Stomach smooth muscle (tissue), 2 donors: Measurements from ENCODE around the gene ZNF646.

ENCODE experiments used
- H3K27ac ChIP-seq: one replicate; pipeline ENCODE4 v1.7.0; 2013; ENCODE audit warnings: mild to moderate bottlenecking, low read length, inconsistent platforms
- H3K27me3 ChIP-seq, 2 donors: one replicate each; pipeline ENCODE4 v1.7.0; 2013; ENCODE audit warnings: low read length in 2 of 2; ENCODE audit not compliant: insufficient read depth in 2 of 2, control insufficient read depth in 1 of 2
- H3K36me3 ChIP-seq, 2 donors: one replicate each; pipeline ENCODE4 v1.7.0; 2013; ENCODE audit warnings: low read length in 2 of 2; ENCODE audit not compliant: control insufficient read depth in 2 of 2, insufficient read depth in 2 of 2
- H3K4me1 ChIP-seq: one replicate; pipeline ENCODE4 v1.7.0; 2013; ENCODE audit warnings: low read length; ENCODE audit not compliant: control insufficient read depth, insufficient read depth
- H3K4me3 ChIP-seq, 2 donors: one replicate each; pipeline ENCODE4 v1.7.0; 2013; ENCODE audit warnings: low read length in 2 of 2
- H3K9ac ChIP-seq, 2 donors: one replicate each; pipeline ENCODE4 v1.7.0; 2013; ENCODE audit warnings: low read length in 2 of 2, mild to moderate bottlenecking in 1 of 2
- H3K9me3 ChIP-seq, 2 donors: one replicate each; pipeline ENCODE4 v1.7.0; 2013; ENCODE audit warnings: low read length in 2 of 2; ENCODE audit not compliant: control insufficient read depth in 2 of 2
- donor health status: healthy.
- donor health status: Pancreatic carcinoma.

The ZNF646 gene

GRCh38 chr16:31042866-31043265 is 31.4 kb upstream of the ZNF646 start:
- no peak overlapping the region for H3K27ac ChIP-seq
- H3K27me3 ChIP-seq = no peaks in the 10 kb centered on the region
- H3K4me1 ChIP-seq = peaks cover 4% of the 10 kb centered on the region
- H3K9ac ChIP-seq = no peak overlapping the region
- peaks cover 17 to 28% of the 10 kb centered on the region in 2 donors for H3K36me3 ChIP-seq
- H3K9me3 ChIP-seq = no peaks in the 10 kb centered on the region
- no peak overlapping the region for H3K4me3 ChIP-seq

GRCh38 chr16:31043352-31043751 is 30.9 kb upstream of the ZNF646 start:
- Histone ChIP-seq H3K4me1 (peaks cover 4% of the 10 kb centered on the region), H3K9ac (no peak overlapping the region), H3K27me3 (no peaks in the 10 kb centered on the region), H3K27ac (no peak overlapping the region), H3K9me3 (no peaks in the 10 kb centered on the region), H3K36me3 (peaks cover 15 to 23% of the 10 kb centered on the region in 2 donors), H3K4me3 (no peak overlapping the region)

- Histone ChIP-seq H3K27ac (no peak overlapping the region), H3K27me3 (no peaks in the 10 kb centered on the region), H3K4me1 (peaks cover 4% of the 10 kb centered on the region), H3K9me3 (no peaks in the 10 kb centered on the region), H3K4me3 (no peak overlapping the region), H3K36me3 (peaks cover 8 to 18% of the 10 kb centered on the region in 2 donors), H3K9ac (no peak overlapping the region)
Measured at GRCh38 chr16:31043898-31044481, 30.2 kb upstream of the ZNF646 start.

GRCh38 chr16:31050280-31051030 is 23.8 kb upstream of the ZNF646 start:
- Histone ChIP-seq H3K9me3 (no peaks in the 10 kb centered on the region), H3K4me1 (no peaks in the 10 kb centered on the region), H3K27ac (no peak overlapping the region), H3K9ac (no peak overlapping the region), H3K36me3 (no peaks in the 10 kb centered on the region), H3K4me3 (no peak overlapping the region), H3K27me3 (no peaks in the 10 kb centered on the region)

- no peak overlapping the region for H3K4me3 ChIP-seq
- no peaks in the 10 kb centered on the region for H3K9me3 ChIP-seq
- H3K9ac ChIP-seq = no peak overlapping the region
- no peak overlapping the region for H3K27ac ChIP-seq
- no peaks in the 10 kb centered on the region for H3K4me1 ChIP-seq
- H3K36me3 ChIP-seq = no peaks in the 10 kb centered on the region
- H3K27me3 ChIP-seq = no peaks in the 10 kb centered on the region
Measured at GRCh38 chr16:31052114-31052513, 22.1 kb upstream of the ZNF646 start.

GRCh38 chr16:31055613-31056012 is 18.6 kb upstream of the ZNF646 start:
- H3K9me3 ChIP-seq = no peaks in the 10 kb centered on the region
- H3K9ac ChIP-seq = no peak overlapping the region
- H3K27ac ChIP-seq = no peak overlapping the region
- no peaks in the 10 kb centered on the region for H3K27me3 ChIP-seq
- H3K36me3 ChIP-seq = peaks cover 1 to 2% of the 10 kb centered on the region in 2 donors
- H3K4me1 ChIP-seq = no peaks in the 10 kb centered on the region
- no peak overlapping the region for H3K4me3 ChIP-seq

- no peaks in the 10 kb centered on the region for H3K27me3 ChIP-seq
- no peaks in the 10 kb centered on the region for H3K9me3 ChIP-seq
- no peak overlapping the region for H3K27ac ChIP-seq
- no peak overlapping the region for H3K4me3 ChIP-seq
- H3K36me3 ChIP-seq = peaks cover 5 to 19% of the 10 kb centered on the region in 2 donors
- H3K4me1 ChIP-seq = peaks cover 8% of the 10 kb centered on the region
- H3K9ac ChIP-seq = no peak overlapping the region
Measured at GRCh38 chr16:31061126-31061812, 13.0 kb upstream of the ZNF646 start.

- peaks cover 5 to 21% of the 10 kb centered on the region in 2 donors for H3K36me3 ChIP-seq
Measured at GRCh38 chr16:31061813-31062440, 12.3 kb upstream of the ZNF646 start.

GRCh38 chr16:31063495-31063842 is 10.8 kb upstream of the ZNF646 start:
- Histone ChIP-seq H3K9me3 (no peaks in the 10 kb centered on the region), H3K9ac (no peak overlapping the region), H3K4me1 (peaks cover 8% of the 10 kb centered on the region), H3K27me3 (no peaks in the 10 kb centered on the region), H3K36me3 (peaks cover 5 to 18% of the 10 kb centered on the region in 2 donors), H3K4me3 (no peak overlapping the region), H3K27ac (no peak overlapping the region)

More at GRCh38 chr16:31061813-31062440, 12.3 kb upstream of the ZNF646 start:
- H3K9me3 ChIP-seq = no peaks in the 10 kb centered on the region
- no peaks in the 10 kb centered on the region for H3K27me3 ChIP-seq
- H3K27ac ChIP-seq = no peak overlapping the region
- peaks cover 8% of the 10 kb centered on the region for H3K4me1 ChIP-seq
- no peak overlapping the region for H3K9ac ChIP-seq
- H3K4me3 ChIP-seq = no peak overlapping the region

- Histone ChIP-seq H3K9me3 (no peaks in the 10 kb centered on the region), H3K4me1 (peaks cover 8% of the 10 kb centered on the region), H3K4me3 (no peak overlapping the region), H3K27ac (peak overlapping the region; percentile 2), H3K9ac (no peak overlapping the region), H3K27me3 (no peaks in the 10 kb centered on the region), H3K36me3 (peaks cover 5 to 18% of the 10 kb centered on the region in 2 donors)
Measured at GRCh38 chr16:31063843-31064611, 10.2 kb upstream of the ZNF646 start.
